Measurements from ENCODE around the gene MRPL14.
"Not testable (repeated sequence)": the region's sequence is repeated elsewhere in the genome, so short reads cannot be mapped to it uniquely, and the experiment has no call there.

MRPL14 gene

GRCh38 chr6:44097782-44098317 lies 29.4 kb downstream of the MRPL14 start:
- no peak for DNase-seq (ENCODE audit: low spot score)

- peak; percentile 84 for DNase-seq (ENCODE audit: low spot score)
Measured at GRCh38 chr6:44096612-44097011, 30.6 kb downstream of the MRPL14 start.

- not testable (repeated sequence) for DNase-seq (ENCODE audit: low spot score)
Measured at GRCh38 chr6:44095243-44095623, 32.0 kb downstream of the MRPL14 start.

- no peak for DNase-seq (ENCODE audit: low spot score)
Measured at GRCh38 chr6:44094403-44095242, 32.6 kb downstream of the MRPL14 start.

- no peak for DNase-seq (ENCODE audit: low spot score)
Measured at GRCh38 chr6:44093750-44094402, 33.4 kb downstream of the MRPL14 start.

- no peak for DNase-seq (ENCODE audit: low spot score)
Measured at GRCh38 chr6:44093066-44093465, 34.2 kb downstream of the MRPL14 start.

GRCh38 chr6:44091981-44092884 lies 35.0 kb downstream of the MRPL14 start:
- no peak for DNase-seq (ENCODE audit: low spot score)

GRCh38 chr6:44091356-44091755 lies 35.9 kb downstream of the MRPL14 start:
- DNase-seq (ENCODE audit: low spot score) = not testable (repeated sequence)

- no peak for DNase-seq (ENCODE audit: low spot score)
Measured at GRCh38 chr6:44090465-44090864, 36.8 kb downstream of the MRPL14 start.

- DNase-seq (ENCODE audit: low spot score) = no peak
Measured at GRCh38 chr6:44088827-44089590, 38.2 kb downstream of the MRPL14 start.

GRCh38 chr6:44087623-44088022 lies 39.6 kb downstream of the MRPL14 start:
- no peak for DNase-seq (ENCODE audit: low spot score)

GRCh38 chr6:44086931-44087574 lies 40.2 kb downstream of the MRPL14 start:
- peak; percentile 43 for DNase-seq (ENCODE audit: low spot score)

- no peak for DNase-seq (ENCODE audit: low spot score)
Measured at GRCh38 chr6:44085219-44085618, 42.0 kb downstream of the MRPL14 start.

GRCh38 chr6:44084231-44085014 lies 42.8 kb downstream of the MRPL14 start:
- peak; percentile 41 for DNase-seq (ENCODE audit: low spot score)

GRCh38 chr6:44082872-44083321 lies 44.4 kb downstream of the MRPL14 start:
- DNase-seq (ENCODE audit: low spot score) = no peak

GRCh38 chr6:44081753-44082152 lies 45.5 kb downstream of the MRPL14 start:
- no peak for DNase-seq (ENCODE audit: low spot score)

- DNase-seq (ENCODE audit: low spot score) = no peak
Measured at GRCh38 chr6:44080561-44081521, 46.4 kb downstream of the MRPL14 start.

- no peak for DNase-seq (ENCODE audit: low spot score)
Measured at GRCh38 chr6:44079672-44080071, 47.6 kb downstream of the MRPL14 start.
